SK-N-SH (cell line): ENCODE measurements around the gene CCDC89. TPM values are rescaled to one million over a fixed set of nuclear protein-coding genes. Genes with fewer than 3 reads are reported as not detected.

Source experiments
- CTCF ChIA-PET: fragments of 300-600, 350-600 bp; formaldehyde crosslinking; extraction: SDS; loops from one replicate; lab custom pipeline; 2021; lab: Yijun Ruan, JAX
- POLR2A ChIA-PET: fragments of 350-600 bp; sonication (Branson Sonifier 250); formaldehyde crosslinking; extraction: SDS; loops from one replicate; lab custom pipeline; 2020; ENCODE audit warnings: antibody characterized with exemption, inconsistent platforms; lab: Yijun Ruan, JAX
- DNase-seq: peaks from one replicate; pipeline ENCODE4 v3.0.0; 2012
- H2AFZ ChIP-seq: fragments of 200-600 bp; sonication (generic); 2 replicates; pipeline ENCODE4 v1.8.1; 2016; ENCODE audit warnings: antibody characterized with exemption, mild to moderate bottlenecking, low read depth
- H3F3A ChIP-seq: fragments of 200-600 bp; sonication (generic); replicated peaks from 2 replicates; pipeline ENCODE3; 2016; ENCODE audit warnings: antibody characterized with exemption, mild to moderate bottlenecking; ENCODE audit not compliant: insufficient read depth
- H3K27ac ChIP-seq, 2 experiments: fragments of 200-500 bp in 1 of 2; fragments of 200-600 bp in 1 of 2; sonication (Bioruptor generic) in 1 of 2; sonication (generic), shearing (Covaris generic) in 1 of 2; 2 replicates each; pipeline versions ENCODE4 v1.5.1 to v1.6.1; 2014 to 2016; ENCODE audit warnings: low read depth in 2 of 2, inconsistent platforms in 1 of 2, low read length in 1 of 2, mild to moderate bottlenecking in 1 of 2, mixed read lengths in 1 of 2
- H3K27me3 ChIP-seq: fragments of 200-600 bp; sonication (generic), shearing (Covaris generic); 2 replicates; pipeline ENCODE4 v1.6.1; 2016; ENCODE audit warnings: mixed run types; ENCODE audit not compliant: insufficient read depth
- H3K36me3 ChIP-seq, 2 experiments: fragments of 200-500 bp in 1 of 2; fragments of 200-600 bp in 1 of 2; sonication (Bioruptor generic) in 1 of 2; sonication (generic) in 1 of 2; replicated peaks in 1 of 2; 2 replicates each; pipeline versions ENCODE3 to v1.5.1; 2014 to 2016; ENCODE audit warnings: low read length in 1 of 2, mild to moderate bottlenecking in 1 of 2; ENCODE audit not compliant: insufficient read depth in 2 of 2, control insufficient read depth in 1 of 2
- H3K4me1 ChIP-seq, 2 experiments: fragments of 200-500 bp in 1 of 2; fragments of 200-600 bp in 1 of 2; sonication (Bioruptor generic) in 1 of 2; sonication (generic), shearing (Covaris generic) in 1 of 2; 2 replicates each; pipeline versions ENCODE4 v1.5.1 to v1.6.1; 2014 to 2016; ENCODE audit warnings: low read depth in 1 of 2, low read length in 1 of 2, mixed run types in 1 of 2; ENCODE audit not compliant: insufficient read depth in 2 of 2, control insufficient read depth in 1 of 2
- H3K4me2 ChIP-seq: fragments of 200-600 bp; sonication (generic), shearing (Covaris generic); 2 replicates; pipeline ENCODE4 v1.6.1; 2017; ENCODE audit warnings: mixed run types
- H3K4me3 ChIP-seq, 2 experiments: fragments of 200-500 bp in 1 of 2; fragments of 200-600 bp in 1 of 2; sonication (Bioruptor generic) in 1 of 2; sonication (generic), shearing (Covaris generic) in 1 of 2; 2 replicates each; pipeline versions ENCODE4 v1.5.1 to v1.8.1; 2014 to 2016; ENCODE audit warnings: low read depth in 2 of 2, inconsistent platforms in 1 of 2, low read length in 1 of 2, mild to moderate bottlenecking in 1 of 2, mixed read lengths in 1 of 2, moderate library complexity in 1 of 2
- H3K79me2 ChIP-seq: fragments of 200-600 bp; sonication (generic); 2 replicates; pipeline ENCODE4 v1.8.1; 2017; ENCODE audit warnings: mild to moderate bottlenecking; ENCODE audit not compliant: insufficient read depth
- H3K9ac ChIP-seq: fragments of 200-600 bp; sonication (generic); 2 replicates; pipeline ENCODE4 v1.6.1; 2017; ENCODE audit warnings: mixed run types
- H3K9me2 ChIP-seq: fragments of 200-600 bp; sonication (generic); 2 replicates; pipeline ENCODE4 v1.6.1; 2017; ENCODE audit warnings: mixed run types
- H3K9me3 ChIP-seq: fragments of 200-600 bp; sonication (generic); 2 replicates; pipeline ENCODE4 v1.6.1; 2017; ENCODE audit warnings: mixed run types, mild to moderate bottlenecking, moderate library complexity
- H4K20me1 ChIP-seq: fragments of 200-600 bp; sonication (generic); 2 replicates; pipeline ENCODE4 v1.6.1; 2017; ENCODE audit warnings: mild to moderate bottlenecking, mixed run types; ENCODE audit not compliant: insufficient read depth
- CHD2 ChIP-seq: fragments of 150-350 bp; IDR thresholded peaks from 2 replicates; pipeline ENCODE4 v1.6.1; 2018; ENCODE audit warnings: low read length; ENCODE audit not compliant: partially characterized antibody
- EP300 ChIP-seq, 2 experiments: IDR thresholded peaks; 2 replicates each; pipeline versions ENCODE4 v1.4.0 to v1.6.1; 2012; ENCODE audit warnings: borderline replicate concordance in 1 of 2, low read depth in 1 of 2, low read length in 1 of 2
- FOSL2 ChIP-seq: IDR thresholded peaks from 2 replicates; pipeline ENCODE4 v1.4.0; 2012; ENCODE audit warnings: low read depth, mild to moderate bottlenecking, moderate library complexity, borderline replicate concordance
- FOXM1 ChIP-seq: IDR thresholded peaks from 2 replicates; pipeline ENCODE4 v1.4.0; 2012; ENCODE audit warnings: low read depth, mild to moderate bottlenecking
- IRF3 ChIP-seq: fragments of 150-350 bp; IDR thresholded peaks from 2 replicates; pipeline ENCODE4 v1.6.1; 2016; ENCODE audit warnings: mild to moderate bottlenecking, low read depth, low read length
- MAX ChIP-seq: IDR thresholded peaks from 2 replicates; pipeline ENCODE4 v1.4.0; 2012; ENCODE audit warnings: low read depth
- MEF2A ChIP-seq: IDR thresholded peaks from 2 replicates; pipeline ENCODE4 v1.4.0; 2012; ENCODE audit warnings: low read depth, borderline replicate concordance
- NRF1 ChIP-seq: IDR thresholded peaks from 2 replicates; pipeline ENCODE4 v1.6.1; 2012; ENCODE audit warnings: low read depth, mild to moderate bottlenecking, low read length
- PBX3 ChIP-seq: IDR thresholded peaks from 2 replicates; pipeline ENCODE4; 2012
- RAD21 ChIP-seq: IDR thresholded peaks from 2 replicates; pipeline ENCODE4 v1.6.1; 2012; ENCODE audit warnings: mild to moderate bottlenecking, low read length
- RCOR1 ChIP-seq: fragments of 150-350 bp; IDR thresholded peaks from 2 replicates; pipeline ENCODE4 v1.6.1; 2017; ENCODE audit warnings: antibody characterized with exemption, low read length
- RXRA ChIP-seq: IDR thresholded peaks from 2 replicates; pipeline ENCODE4 v1.4.0; 2012; ENCODE audit warnings: low read depth, mild to moderate bottlenecking, borderline replicate concordance
- SIN3A ChIP-seq: IDR thresholded peaks from 2 replicates; pipeline ENCODE4 v1.6.1; 2012; ENCODE audit warnings: low read depth, mild to moderate bottlenecking, low read length, moderate library complexity, borderline replicate concordance
- SMC3 ChIP-seq: IDR thresholded peaks from 2 replicates; pipeline ENCODE4 v1.6.1; 2012; ENCODE audit warnings: low read depth, low read length, improper control_type of control experiment
- TCF12 ChIP-seq: IDR thresholded peaks from 2 replicates; pipeline ENCODE4 v1.4.0; 2012
- TEAD4 ChIP-seq: IDR thresholded peaks from 2 replicates; pipeline ENCODE4 v1.4.0; 2012; ENCODE audit warnings: mild to moderate bottlenecking, borderline replicate concordance; ENCODE audit not compliant: insufficient read depth
- USF2 ChIP-seq: fragments of 150-350 bp; IDR thresholded peaks from 2 replicates; pipeline ENCODE4 v1.6.1; 2017; ENCODE audit warnings: antibody characterized with exemption, low read length, low read depth, borderline replicate concordance
- WGBS: methylation state at CpG from one replicate; pipeline ENCODE4 v1.1.6; 2017; ENCODE audit warnings: low lambda C conversion rate; 5-methylcytosine and 5-hydroxymethylcytosine counted together
- polyA plus RNA-seq, 3 experiments: library from polyadenylated mRNA; depleted of rRNA; stranded (reverse); fragments of >200 nt; gene quantifications; 2 replicates each; pipeline ENCODE4 v1.2.3, GENCODE V29; 2012
- TF ChIP-seq, protein P1 (sequence below): IDR thresholded peaks from 2 replicates; pipeline ENCODE4 v1.6.1; 2012; ENCODE audit warnings: mild to moderate bottlenecking, low read depth, low read length, moderate library complexity
- TF ChIP-seq, protein P2 (sequence below): IDR thresholded peaks from 2 replicates; pipeline ENCODE4 v1.4.0; 2012; ENCODE audit warnings: low read depth, borderline replicate concordance

The CCDC89 gene
- polyA plus RNA-seq, 1 of the 3 experiments (the other 2 are of a cell fraction): 3.9 TPM

GRCh38 chr11:85710917-85711316 is 24.9 kb upstream of the CCDC89 start:
- no peak for TF ChIP-seq SIN3A
- TF ChIP-seq MAX: no peak
- no peak for TF ChIP-seq TEAD4
- no peak for TF ChIP-seq EP300 (IDR thresholded peaks at IDR 0.05; ENCODE audit: borderline replicate concordance in 1 of 2, low read depth in 1 of 2, low read length in 1 of 2)
- TF ChIP-seq FOXM1: no peak
- Histone ChIP-seq H3K27ac (peak overlapping the region in 1 of 2 experiments; percentile 84; a peak in 1 of 4 replicates), H2AFZ (no peak overlapping the region), H3K27me3 (no peaks in the 10 kb centered on the region), H3K4me1 (peaks cover 2 to 7% of the 10 kb centered on the region in 2 experiments; a peak in 2 of 4 replicates), H3K4me2 (no peak overlapping the region), H3K4me3 (no peak overlapping the region), H3K9me2 (no peaks in the 10 kb centered on the region), H3K79me2 (no peaks in the 10 kb centered on the region), H3F3A (peaks cover 1% of the 10 kb centered on the region), H4K20me1 (no peaks in the 10 kb centered on the region), H3K9me3 (no peaks in the 10 kb centered on the region), H3K9ac (no peak overlapping the region), H3K36me3 (no peaks in the 10 kb centered on the region)
- no peak for DNase-seq
- ChIA-PET CTCF (no interaction called here), POLR2A (no interaction called here)
- WGBS: 75% methylated on average over 5 of the region's 5 CpGs

- Histone ChIP-seq H3K9me3 (no peaks in the 10 kb centered on the region), H3K4me3 (no peak overlapping the region), H2AFZ (no peak overlapping the region), H4K20me1 (no peaks in the 10 kb centered on the region), H3K9ac (no peak overlapping the region), H3K27me3 (no peaks in the 10 kb centered on the region), H3K4me2 (0 out of 2 replicates have a peak overlapping the region, but pooled peaks have one; percentile 6), H3F3A (peaks cover 9% of the 10 kb centered on the region), H3K4me1 (peaks cover 2 to 14% of the 10 kb centered on the region in 2 experiments; a peak in 2 of 4 replicates), H3K79me2 (no peaks in the 10 kb centered on the region), H3K27ac (peak overlapping the region; percentile 35 to 84; a peak in 2 of 4 replicates), H3K9me2 (no peaks in the 10 kb centered on the region), H3K36me3 (no peaks in the 10 kb centered on the region)
- DNase-seq: no peak
- CTCF ChIA-PET: no interaction called here
- POLR2A ChIA-PET: no interaction called here
- WGBS: 29% methylated on average over 5 of the region's 5 CpGs
- TF ChIP-seq SMC3: no peak
- TF ChIP-seq RXRA: peak; percentile 65; the same call in 1 of the 2 replicates
- TF ChIP-seq, protein P1, sequence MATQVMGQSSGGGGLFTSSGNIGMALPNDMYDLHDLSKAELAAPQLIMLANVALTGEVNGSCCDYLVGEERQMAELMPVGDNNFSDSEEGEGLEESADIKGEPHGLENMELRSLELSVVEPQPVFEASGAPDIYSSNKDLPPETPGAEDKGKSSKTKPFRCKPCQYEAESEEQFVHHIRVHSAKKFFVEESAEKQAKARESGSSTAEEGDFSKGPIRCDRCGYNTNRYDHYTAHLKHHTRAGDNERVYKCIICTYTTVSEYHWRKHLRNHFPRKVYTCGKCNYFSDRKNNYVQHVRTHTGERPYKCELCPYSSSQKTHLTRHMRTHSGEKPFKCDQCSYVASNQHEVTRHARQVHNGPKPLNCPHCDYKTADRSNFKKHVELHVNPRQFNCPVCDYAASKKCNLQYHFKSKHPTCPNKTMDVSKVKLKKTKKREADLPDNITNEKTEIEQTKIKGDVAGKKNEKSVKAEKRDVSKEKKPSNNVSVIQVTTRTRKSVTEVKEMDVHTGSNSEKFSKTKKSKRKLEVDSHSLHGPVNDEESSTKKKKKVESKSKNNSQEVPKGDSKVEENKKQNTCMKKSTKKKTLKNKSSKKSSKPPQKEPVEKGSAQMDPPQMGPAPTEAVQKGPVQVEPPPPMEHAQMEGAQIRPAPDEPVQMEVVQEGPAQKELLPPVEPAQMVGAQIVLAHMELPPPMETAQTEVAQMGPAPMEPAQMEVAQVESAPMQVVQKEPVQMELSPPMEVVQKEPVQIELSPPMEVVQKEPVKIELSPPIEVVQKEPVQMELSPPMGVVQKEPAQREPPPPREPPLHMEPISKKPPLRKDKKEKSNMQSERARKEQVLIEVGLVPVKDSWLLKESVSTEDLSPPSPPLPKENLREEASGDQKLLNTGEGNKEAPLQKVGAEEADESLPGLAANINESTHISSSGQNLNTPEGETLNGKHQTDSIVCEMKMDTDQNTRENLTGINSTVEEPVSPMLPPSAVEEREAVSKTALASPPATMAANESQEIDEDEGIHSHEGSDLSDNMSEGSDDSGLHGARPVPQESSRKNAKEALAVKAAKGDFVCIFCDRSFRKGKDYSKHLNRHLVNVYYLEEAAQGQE: no peak
- TF ChIP-seq, protein P2, sequence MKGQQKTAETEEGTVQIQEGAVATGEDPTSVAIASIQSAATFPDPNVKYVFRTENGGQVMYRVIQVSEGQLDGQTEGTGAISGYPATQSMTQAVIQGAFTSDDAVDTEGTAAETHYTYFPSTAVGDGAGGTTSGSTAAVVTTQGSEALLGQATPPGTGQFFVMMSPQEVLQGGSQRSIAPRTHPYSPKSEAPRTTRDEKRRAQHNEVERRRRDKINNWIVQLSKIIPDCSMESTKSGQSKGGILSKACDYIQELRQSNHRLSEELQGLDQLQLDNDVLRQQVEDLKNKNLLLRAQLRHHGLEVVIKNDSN: peak; percentile 12; the same call in 1 of the 2 replicates
- no peak for TF ChIP-seq USF2
- TF ChIP-seq CHD2: no peak
- TF ChIP-seq MEF2A: peak; percentile 51; the same call in 1 of the 2 replicates
- TF ChIP-seq RCOR1: no peak
- peak; percentile 92 for TF ChIP-seq TEAD4
- peak; percentile 93 for TF ChIP-seq PBX3
- no peak for TF ChIP-seq RAD21
- peak; percentile 52; the same call in 1 of the 2 replicates for TF ChIP-seq FOSL2
- TF ChIP-seq TCF12: peak; percentile 99
- no peak for TF ChIP-seq NRF1
- TF ChIP-seq IRF3: no peak
Measured at GRCh38 chr11:85709941-85710702, 24.1 kb upstream of the CCDC89 start.
